Measurements from ENCODE around the gene SEMA3D.

DNA sequence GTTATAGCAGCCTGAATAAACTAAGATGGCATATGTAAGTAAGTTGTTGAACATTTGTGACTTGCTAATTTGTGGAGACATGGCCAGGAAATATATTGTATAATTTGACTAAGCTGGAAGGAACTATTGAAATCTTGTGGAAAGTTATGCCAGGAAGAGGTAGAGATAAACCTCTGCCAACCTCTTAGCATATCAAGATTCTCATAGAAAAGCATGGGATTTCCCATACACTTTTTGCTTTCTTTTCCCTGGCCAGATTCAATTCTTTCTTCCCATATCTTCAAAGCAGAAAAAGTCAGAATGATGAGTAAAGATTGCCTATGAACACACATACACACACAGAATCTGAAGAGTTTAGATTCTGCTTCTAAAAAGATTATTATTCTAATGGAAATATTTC, 216.2 kb downstream of the SEMA3D start:
- TF ChIP-seq POLR2AphosphoS5 (IDR thresholded peaks at IDR 0.05) (no peak), CTCF (IDR thresholded peaks at IDR 0.05) (no peak), POLR2A (IDR thresholded peaks at IDR 0.05) (no peak)

Measured in prostate gland (tissue), 2 donors.